Left ventricle myocardium superior (tissue), 1 donor: ENCODE measurements around the gene TMEM175. TPM values are rescaled to one million over a fixed set of nuclear protein-coding genes. Genes with fewer than 3 reads are reported as not detected.
"Not testable (repeated sequence)": the region's sequence is repeated elsewhere in the genome, so short reads cannot be mapped to it uniquely, and the experiment has no call there.

ENCODE experiments used
- ATAC-seq: fragments of 200-7000 bp; cut with Tn5 transposase; one replicate; pipeline ENCODE4 v1.9.1; 2020; ENCODE audit warnings: mild to moderate bottlenecking, moderate library complexity
- DNase-seq: peaks from one replicate; pipeline ENCODE4 v3.0.0-alpha.2; 2020
- intact Hi-C: fragments of 100-400 bp; cut with micrococcal nuclease; formaldehyde crosslinking; loops from one replicate; pipeline ENCODE4 v1.11.0; 2022
- total RNA-seq: library from RNA; stranded (reverse); fragmentation: NEBNext Ultra II Directional; extraction: Animal tissue kit (Norgen Biotek cat#: 25700); gene quantifications from one replicate; pipeline ENCODE4 v1.2.1, GENCODE V29; 2021
- donor health status: DM: no; HTN: yes; CAD: no; lungs with severe emphysema.

TMEM175 gene
- total RNA-seq, 1 donor from 2014 or later, result 19.8 TPM

GRCh38 chr4:930827-931193 lies 1.4 kb upstream of the TMEM175 start:
- DNase-seq (no peak), ATAC-seq (no peak)
- intact Hi-C loops, result no loop called here

- DNase-seq, result no peak
- intact Hi-C loops, result no loop called here
Observed at GRCh38 chr4:931194-931959, 883 bp upstream of the TMEM175 start.

GRCh38 chr4:932713-933070 lies 432 bp downstream of the TMEM175 start:
- intact Hi-C loops, result no loop called here
- ATAC-seq (peak; percentile 3), DNase-seq (no peak)

More at GRCh38 chr4:931194-931959, 883 bp upstream of the TMEM175 start:
- ATAC-seq, result peak; percentile 6

- DNase-seq, intact Hi-C loops, ATAC-seq: not testable (repeated sequence)
Observed at GRCh38 chr4:939508-939907, 7.2 kb downstream of the TMEM175 start.

GRCh38 chr4:945274-946102 lies 13.2 kb downstream of the TMEM175 start:
- intact Hi-C loops, result no loop called here
- DNase-seq (no peak), ATAC-seq (no peak)

GRCh38 chr4:946103-946450 lies 13.8 kb downstream of the TMEM175 start:
- intact Hi-C loops, result no loop called here
- DNase-seq (no peak), ATAC-seq (no peak)

- intact Hi-C loops, result no loop called here
- ATAC-seq (no peak), DNase-seq (no peak)
Observed at GRCh38 chr4:946517-947471, 14.5 kb downstream of the TMEM175 start.

- ATAC-seq, result no peak
- intact Hi-C loops, result no loop called here
- no peak for DNase-seq
Observed at GRCh38 chr4:947491-947971, 15.3 kb downstream of the TMEM175 start.

GRCh38 chr4:948101-948935 lies 16.1 kb downstream of the TMEM175 start:
- intact Hi-C loops, result no loop called here
- DNase-seq (no peak), ATAC-seq (peak; percentile 33)

GRCh38 chr4:948936-949300 lies 16.7 kb downstream of the TMEM175 start:
- no peak for DNase-seq
- intact Hi-C loops, result no loop called here
- ATAC-seq, result no peak

GRCh38 chr4:949656-950055 lies 17.4 kb downstream of the TMEM175 start:
- DNase-seq (no peak), ATAC-seq (no peak)
- intact Hi-C loops, result no loop called here

GRCh38 chr4:950136-951020 lies 18.1 kb downstream of the TMEM175 start:
- no peak for ATAC-seq
- intact Hi-C loops, result no loop called here

GRCh38 chr4:951186-951585 lies 18.9 kb downstream of the TMEM175 start:
- no peak for DNase-seq
- no peak for ATAC-seq
- intact Hi-C loops, result no loop called here

More at GRCh38 chr4:950136-951020, 18.1 kb downstream of the TMEM175 start:
- DNase-seq, result no peak

GRCh38 chr4:951594-952468 lies 19.6 kb downstream of the TMEM175 start:
- intact Hi-C loops, result no loop called here
- no peak for DNase-seq
- no peak for ATAC-seq

- DNase-seq (no peak), ATAC-seq (no peak)
- intact Hi-C loops, result no loop called here
Observed at GRCh38 chr4:952881-953573, 20.8 kb downstream of the TMEM175 start.

GRCh38 chr4:953574-953915 lies 21.3 kb downstream of the TMEM175 start:
- DNase-seq (no peak), ATAC-seq (no peak)
- intact Hi-C loops, result no loop called here
